Naive thymus-derived CD8-positive, alpha-beta T cell (primary cell): ENCODE data around the gene GRK4. TPM values are rescaled to one million over a fixed set of nuclear protein-coding genes. Genes with fewer than 3 reads are reported as not detected.

Source experiments
- ATAC-seq, 2 donors: fragments of 150-1000 bp; cut with Tn5 transposase in 1 of 2; sonication (Bioruptor Pico), chemical (Tn5 transposase) in 1 of 2; 1 replicate in 1 of 2; 2 replicates in 1 of 2; pipeline ENCODE4 v1.10.0; 2021; ENCODE audit warnings: mild to moderate bottlenecking in 2 of 2, moderate library complexity in 2 of 2
- POLR2A ChIA-PET: fragments of 350-600 bp; sonication (Branson Sonifier 250); formaldehyde crosslinking; loops from one replicate; lab custom pipeline; 2021; ENCODE audit warnings: antibody characterized with exemption; lab: Charles Lee
- DNase-seq, 10 donors: peaks; one replicate each; pipeline versions ENCODE4 v3.0.0 to v3.0.0-alpha.2; 2020 to 2022
- H3K27ac Mint-ChIP-seq, 10 donors: one replicate each; pipeline ENCODE4 v1.8.0; 2020 to 2022; ENCODE audit warnings: mild to moderate bottlenecking in 10 of 10, mixed read lengths in 10 of 10, moderate library complexity in 4 of 10, inconsistent platforms in 1 of 10
- H3K27me3 Mint-ChIP-seq, 5 donors: one replicate each; pipeline ENCODE4 v1.8.0; 2021 to 2022; ENCODE audit warnings: mixed read lengths in 5 of 5
- H3K36me3 Mint-ChIP-seq, 3 donors: one replicate each; pipeline ENCODE4 v1.8.0; 2020 to 2022; ENCODE audit warnings: mixed read lengths in 3 of 3, mild to moderate bottlenecking in 2 of 3, inconsistent platforms in 1 of 3
- H3K4me1 Mint-ChIP-seq, 4 donors: one replicate each; pipeline ENCODE4 v1.8.0; 2021 to 2022; ENCODE audit warnings: mixed read lengths in 4 of 4
- H3K4me3 Mint-ChIP-seq, 10 donors: one replicate each; pipeline ENCODE4 v1.8.0; 2020 to 2022; ENCODE audit warnings: mild to moderate bottlenecking in 10 of 10, mixed read lengths in 10 of 10, moderate library complexity in 6 of 10, inconsistent platforms in 1 of 10
- H3K9me3 Mint-ChIP-seq, 9 donors: one replicate each; pipeline ENCODE4 v1.8.0; 2020 to 2022; ENCODE audit warnings: mixed read lengths in 9 of 9, mild to moderate bottlenecking in 3 of 9, inconsistent platforms in 1 of 9, moderate library complexity in 1 of 9
- polyA plus RNA-seq, 3 donors: library from polyadenylated mRNA; unstranded; fragments of 300-500 nt; fragmentation: Illumina TruSeq; gene quantifications; one replicate each; pipeline ENCODE4 v1.2.3, GENCODE V29; 2021
- total RNA-seq, 8 experiments: library from RNA in 2 of 8; stranded (reverse) in 2 of 8; gene quantifications; one replicate each; pipeline ENCODE4 v1.2.3 and lab custom pipeline; 2021 to 2026

Gene GRK4
- total and polyA plus RNA-seq, 5 experiments from 2014 or later, result 0.87 to 6.0 (median 1.5) TPM

DNA sequence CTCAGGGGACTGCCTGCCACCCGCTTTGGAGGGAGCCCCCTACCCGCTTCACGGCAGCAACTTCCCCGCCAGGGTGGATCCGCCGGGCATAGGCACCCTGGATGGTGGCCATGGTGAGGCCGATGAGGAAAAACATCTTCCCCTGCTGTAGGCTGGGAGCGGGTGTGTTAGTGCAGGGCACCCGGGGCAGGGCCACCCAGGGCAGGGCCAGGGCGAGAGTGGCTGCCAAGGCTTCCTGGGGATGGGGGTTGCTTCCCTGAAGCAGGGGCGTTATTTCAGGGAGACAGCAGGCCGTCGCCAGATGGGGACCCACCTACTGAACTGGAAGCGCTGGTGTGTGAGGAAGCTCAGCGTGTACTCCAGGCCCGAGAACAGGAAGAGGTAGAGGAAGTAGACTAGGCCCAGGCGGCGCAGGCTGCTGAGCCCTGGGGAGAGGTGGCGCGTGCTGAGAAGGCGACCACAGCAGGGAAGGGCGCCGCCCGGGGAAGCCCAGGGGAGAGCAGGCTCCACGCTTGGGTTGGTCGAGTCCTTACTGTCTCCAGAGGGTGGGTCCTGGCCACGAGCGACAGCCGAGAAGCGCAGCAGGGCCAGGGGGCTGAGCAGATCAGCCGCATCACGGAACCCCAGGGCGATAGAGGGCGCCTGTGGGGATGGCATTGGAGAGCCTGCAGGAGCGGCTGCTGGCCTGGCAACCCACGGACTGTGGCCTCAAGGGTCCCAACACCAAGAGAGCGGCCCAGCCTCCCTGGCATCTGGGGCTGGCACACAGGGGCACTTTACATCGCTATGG is 31.7 kb upstream of the GRK4 start:
- POLR2A ChIA-PET, result interaction anchor here (0.7 to 1.4 kb wide), 2 partner anchors 8 to 146 kb away, joined by 3 to 5 read pairs; no protein-coding TSS in a partner anchor
- ATAC-seq (peak; percentile 39 to 59), DNase-seq (peak in 9 of 10 donors; percentile 28 to 58 (median 48))
- H3K36me3 Mint-ChIP-seq, result peaks cover 0 to 29% (median 0%) of the 10 kb centered on the region in 3 donors
- peak overlapping the region; percentile 29 to 94 (median 77) for H3K4me3 Mint-ChIP-seq
- peak overlapping the region; percentile 80 to 97 (median 91) for H3K27ac Mint-ChIP-seq
- peaks cover 14 to 38% (median 30%) of the 10 kb centered on the region in 4 donors for H3K4me1 Mint-ChIP-seq
- no peaks in the 10 kb centered on the region for H3K27me3 Mint-ChIP-seq
- no peaks in the 10 kb centered on the region for H3K9me3 Mint-ChIP-seq

DNA sequence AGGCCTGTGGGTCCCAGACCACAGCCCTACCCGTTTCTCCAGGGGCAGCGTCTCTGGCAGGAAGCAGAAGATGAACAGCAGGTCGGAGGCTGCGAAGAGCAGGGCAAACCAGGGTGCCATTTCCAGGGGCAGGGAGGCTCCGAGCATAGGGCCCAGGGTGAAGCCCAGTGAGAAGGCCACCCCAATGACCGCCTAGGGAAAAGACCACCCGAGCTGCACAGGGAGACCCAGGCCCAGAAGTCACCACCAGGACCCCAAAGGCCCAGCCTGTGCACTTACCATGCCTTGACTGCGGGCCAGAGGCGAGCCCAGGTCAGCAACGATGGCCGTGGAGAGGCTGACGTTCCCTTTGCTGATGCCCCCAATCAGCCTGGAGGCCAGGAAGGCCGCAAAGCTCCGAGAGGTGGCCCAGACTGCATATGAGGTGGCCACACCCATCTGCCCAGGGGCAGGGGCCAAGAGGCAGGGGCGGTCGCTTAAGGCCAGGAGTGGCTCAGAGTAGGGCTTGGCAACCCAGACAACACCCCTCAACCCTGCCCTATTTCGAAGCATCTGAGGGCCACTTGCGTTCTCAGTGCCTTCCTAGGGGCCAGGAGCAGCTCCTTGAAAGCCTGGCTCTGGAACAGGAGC is 30.9 kb upstream of the GRK4 start:
- H3K36me3 Mint-ChIP-seq, result peaks cover 0 to 26% (median 0%) of the 10 kb centered on the region in 3 donors
- ATAC-seq (no peak), DNase-seq (no peak)
- H3K27me3 Mint-ChIP-seq, result no peaks in the 10 kb centered on the region
- peaks cover 18 to 44% (median 36%) of the 10 kb centered on the region in 4 donors for H3K4me1 Mint-ChIP-seq
- peak overlapping the region; percentile 29 to 94 (median 86) for H3K4me3 Mint-ChIP-seq
- peak overlapping the region; percentile 63 to 97 (median 93) for H3K27ac Mint-ChIP-seq
- H3K9me3 Mint-ChIP-seq, result no peaks in the 10 kb centered on the region
- POLR2A ChIA-PET, result interaction anchor here (0.6 to 1.4 kb wide), 3 partner anchors 9 to 290 kb away, joined by 3 to 5 read pairs (median 3); no protein-coding TSS in a partner anchor

DNA sequence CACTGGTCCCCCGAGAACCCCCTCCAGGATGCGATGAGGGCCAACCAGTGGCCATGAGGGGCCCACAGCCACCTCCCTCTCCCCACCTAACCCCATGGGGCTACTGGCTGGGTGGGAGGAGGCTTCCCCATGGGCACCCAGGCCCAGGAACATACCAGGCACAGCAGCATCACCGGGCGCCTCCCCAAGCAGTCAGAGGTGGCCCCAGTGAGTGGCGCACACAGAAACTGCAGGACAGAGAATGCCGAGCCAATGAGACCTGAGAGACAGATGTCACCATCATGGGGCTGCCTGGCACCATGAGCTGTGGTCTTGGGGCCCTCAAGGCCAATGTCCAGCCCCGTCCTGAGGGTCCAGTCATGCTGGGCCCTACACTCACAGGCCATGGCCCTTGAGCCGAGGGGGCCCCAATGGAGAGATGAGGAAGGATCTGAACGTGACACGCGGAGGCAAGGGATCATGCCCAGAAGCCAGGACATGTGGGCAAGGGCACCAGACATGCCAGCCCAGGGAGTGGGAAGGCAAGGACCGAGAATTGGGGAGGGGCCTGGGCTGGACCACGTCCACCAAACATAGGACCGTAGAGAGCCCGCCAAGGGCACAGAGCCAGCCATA is 30.3 kb upstream of the GRK4 start:
- Mint-ChIP-seq H3K9me3 (no peaks in the 10 kb centered on the region), H3K4me3 (peak overlapping the region; percentile 77 to 94 (median 88)), H3K4me1 (peaks cover 18 to 48% (median 36%) of the 10 kb centered on the region in 4 donors), H3K27ac (peak overlapping the region; percentile 66 to 97 (median 93)), H3K36me3 (peaks cover 0 to 23% (median 2%) of the 10 kb centered on the region in 3 donors), H3K27me3 (no peaks in the 10 kb centered on the region)
- POLR2A ChIA-PET, result interaction anchor here (0.6 to 0.8 kb wide), 2 partner anchors 169 to 291 kb away, joined by 3 read pairs; no protein-coding TSS in a partner anchor
- DNase-seq (no peak), ATAC-seq (no peak)

DNA sequence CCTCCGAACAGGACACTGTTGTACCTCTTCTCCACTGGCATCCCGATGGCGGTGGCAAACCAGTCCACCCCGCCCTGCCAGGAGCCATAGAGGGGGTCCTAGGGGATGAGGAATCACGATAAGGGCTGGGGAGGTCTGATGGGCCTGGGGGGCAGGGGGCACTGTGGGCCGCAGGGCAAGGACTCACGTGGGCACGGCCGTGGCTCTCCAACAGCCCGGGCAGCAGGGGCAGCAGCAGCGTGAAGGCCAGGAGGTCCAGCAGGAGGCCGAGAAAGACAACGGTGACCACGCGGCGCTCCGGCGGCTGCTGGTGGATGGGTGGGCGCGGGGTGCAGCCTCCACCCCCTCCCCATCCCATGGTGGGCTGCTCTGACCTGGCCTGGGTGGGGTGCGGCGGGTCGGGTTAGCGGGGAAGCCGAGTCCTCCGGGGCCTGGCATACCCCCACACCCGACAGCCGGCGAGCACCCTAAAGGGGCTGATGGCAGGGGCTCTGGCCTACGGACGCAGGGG is 29.8 kb upstream of the GRK4 start:
- POLR2A ChIA-PET, result interaction anchor here (0.8 kb wide), 1 partner anchor 170 kb away, joined by 3 read pairs; no protein-coding TSS in a partner anchor

DNA sequence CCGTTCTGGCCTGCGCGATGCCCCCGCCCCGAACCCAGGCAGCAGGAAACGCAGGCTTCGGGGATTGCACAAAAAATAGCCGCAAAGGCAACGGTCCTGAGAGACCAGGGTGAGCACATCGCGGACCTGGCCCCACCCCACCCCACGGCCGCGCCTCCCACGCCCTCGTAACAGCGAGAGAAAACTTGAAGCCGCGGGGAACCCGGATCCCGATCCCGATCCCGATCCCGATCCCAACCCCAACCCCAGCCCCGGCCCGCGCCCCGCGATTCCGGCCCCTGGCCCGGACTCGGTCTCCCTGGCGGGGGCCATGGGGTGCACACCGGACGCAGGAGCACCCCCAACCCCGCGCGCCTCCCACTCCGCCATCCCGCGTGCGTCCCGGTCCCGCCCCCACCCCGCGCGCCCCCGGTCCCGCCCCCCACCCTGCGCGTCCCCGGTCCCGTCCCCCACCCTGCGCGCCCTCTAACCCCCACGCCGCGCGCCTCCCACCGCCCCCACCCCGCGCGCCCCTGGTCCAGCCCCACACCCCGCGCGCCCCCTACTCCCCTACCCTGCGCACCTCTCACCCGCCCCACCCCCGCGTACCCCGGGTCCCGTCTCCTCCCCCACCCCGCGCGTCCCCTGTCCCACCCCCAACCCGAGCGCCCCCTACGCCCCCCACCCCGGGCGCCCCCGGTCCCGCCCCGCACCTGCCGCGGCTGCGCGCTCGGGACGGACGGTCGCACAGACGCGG is 29.1 kb upstream of the GRK4 start:
- Mint-ChIP-seq H3K36me3 (peaks cover 0 to 25% (median 2%) of the 10 kb centered on the region in 3 donors), H3K27me3 (no peaks in the 10 kb centered on the region), H3K27ac (peak overlapping the region in 5 of 10 donors; percentile 83 to 93 (median 85)), H3K9me3 (no peaks in the 10 kb centered on the region), H3K4me1 (peaks cover 20 to 47% (median 38%) of the 10 kb centered on the region in 4 donors), H3K4me3 (peak overlapping the region; percentile 33 to 91 (median 78))
- POLR2A ChIA-PET, result interaction anchor here (0.8 to 2.5 kb wide), 5 partner anchors 10 to 170 kb away, joined by 3 to 28 read pairs (median 7); partner anchors contain the start of genes GRK4 and NOP14
- ATAC-seq, result peak; percentile 22 to 33
- DNase-seq, result peak in 8 of 10 donors; percentile 22 to 73 (median 51)

More for the DNA sequence above, 29.8 kb upstream of the GRK4 start:
- Mint-ChIP-seq H3K4me3 (peak overlapping the region; percentile 77 to 94 (median 88)), H3K27ac (peak overlapping the region; percentile 68 to 97 (median 93)), H3K4me1 (peaks cover 18 to 48% (median 36%) of the 10 kb centered on the region in 4 donors), H3K9me3 (no peaks in the 10 kb centered on the region), H3K27me3 (no peaks in the 10 kb centered on the region), H3K36me3 (peaks cover 0 to 25% (median 2%) of the 10 kb centered on the region in 3 donors)
- ATAC-seq, result peak in 1 of 2 donors; percentile 2
- peak in 1 of 10 donors; percentile 16 for DNase-seq

DNA sequence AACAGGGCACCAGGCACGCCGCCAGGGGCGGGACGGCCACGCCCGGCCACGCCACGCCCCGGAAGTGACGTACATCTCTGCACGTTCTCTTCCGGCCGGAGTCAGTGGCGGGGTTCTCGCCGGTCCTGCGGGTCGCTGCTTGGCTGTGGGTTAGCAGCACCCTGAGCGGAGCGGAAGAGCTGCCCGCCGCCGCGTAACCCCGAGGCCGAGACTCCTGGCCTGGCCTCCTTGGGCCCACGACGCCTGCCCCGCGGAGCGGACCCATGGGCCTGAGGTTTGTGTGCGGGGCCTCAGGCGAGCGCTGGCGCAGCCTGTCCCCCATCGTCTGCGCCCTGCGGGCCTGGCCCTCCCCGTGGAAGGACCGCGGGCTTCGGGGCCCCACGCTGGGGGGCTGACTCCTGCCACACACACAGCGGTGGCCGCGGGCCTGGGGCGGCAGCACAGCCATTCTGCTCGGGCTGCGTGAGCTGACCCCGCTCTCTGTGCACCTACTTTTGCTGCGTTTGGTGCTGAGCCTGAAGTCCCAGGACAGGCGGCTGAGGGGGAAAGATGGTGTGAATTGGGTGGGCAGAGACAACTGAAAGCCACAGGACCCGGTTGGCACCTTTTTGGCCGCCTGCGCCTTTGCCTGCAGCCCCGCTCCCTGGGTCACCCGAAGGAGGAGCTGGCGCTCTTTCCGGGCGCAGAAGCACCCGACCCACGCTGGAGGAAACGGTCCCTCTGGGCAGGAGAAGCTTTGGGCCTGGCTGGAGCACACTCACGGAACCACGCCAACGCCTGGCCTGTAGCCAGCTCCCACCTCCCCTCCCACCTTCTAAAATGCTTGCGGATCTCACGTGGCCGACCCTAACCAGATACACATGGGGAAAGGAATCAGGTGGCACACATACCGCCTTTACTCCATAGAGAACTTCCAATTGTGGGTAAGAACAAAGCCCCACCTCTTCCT is 28.3 kb upstream of the GRK4 start:
- Mint-ChIP-seq H3K27ac (peak overlapping the region; percentile 76 to 95 (median 92)), H3K4me1 (peaks cover 20 to 45% (median 38%) of the 10 kb centered on the region in 4 donors)

DNA sequence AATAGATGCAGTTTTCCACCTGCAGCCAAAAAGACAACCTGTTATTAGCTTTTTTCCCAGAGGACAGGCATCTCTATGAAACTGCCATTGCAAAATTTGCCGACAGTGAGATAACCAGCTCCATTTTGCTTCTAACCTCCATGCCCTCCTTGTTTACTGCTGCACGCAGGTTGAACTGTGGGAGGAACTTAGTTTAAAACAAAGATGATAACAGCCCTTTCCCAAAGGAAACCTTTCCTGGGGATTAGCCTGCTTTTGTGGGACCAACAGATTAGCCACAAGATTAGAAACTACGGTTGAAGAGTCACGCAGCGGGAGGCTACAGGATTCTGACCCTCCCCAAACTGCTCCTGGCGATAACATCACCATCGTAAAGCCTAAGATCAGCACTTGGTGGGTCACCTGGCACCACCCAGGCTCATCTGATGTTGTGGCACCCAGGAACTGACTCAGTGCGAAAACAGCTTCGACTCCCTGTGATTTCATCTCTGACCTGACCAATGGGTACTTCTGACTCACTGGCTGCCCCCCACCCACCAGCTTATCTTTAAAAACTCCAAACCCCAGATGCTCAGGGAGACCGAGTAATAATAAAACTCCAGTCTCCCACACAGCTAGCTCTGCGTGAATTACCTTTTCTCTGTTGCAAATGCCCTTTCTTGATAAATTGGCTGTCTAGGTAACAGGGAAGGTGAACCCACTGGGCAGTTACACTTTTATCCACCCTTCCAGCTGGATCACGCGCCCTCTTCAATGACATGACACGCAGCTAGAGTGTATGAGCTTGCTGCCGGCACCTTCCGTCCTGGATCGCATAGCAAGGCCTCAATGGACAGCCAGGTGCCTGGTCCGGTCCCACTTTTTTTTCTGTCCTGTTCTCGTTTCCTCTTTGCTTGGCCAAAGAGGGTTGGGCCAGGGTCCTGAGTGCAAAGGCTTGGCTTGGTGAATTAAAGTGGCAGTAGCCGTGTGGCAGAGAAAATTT is 27.3 kb upstream of the GRK4 start:
- peak overlapping the region; percentile 76 to 95 (median 92) for H3K27ac Mint-ChIP-seq
- peak overlapping the region; percentile 81 to 91 (median 85) for H3K4me3 Mint-ChIP-seq
- H3K36me3 Mint-ChIP-seq, result peaks cover 0 to 31% (median 2%) of the 10 kb centered on the region in 3 donors
- POLR2A ChIA-PET, result interaction anchor here (0.6 to 2.5 kb wide), 11 partner anchors 9 to 399 kb away, joined by 3 to 28 read pairs (median 4); partner anchors contain the start of genes GRK4, NOP14 and TNIP2
- peaks cover 20 to 47% (median 38%) of the 10 kb centered on the region in 4 donors for H3K4me1 Mint-ChIP-seq
- H3K27me3 Mint-ChIP-seq, result no peaks in the 10 kb centered on the region
- DNase-seq (peak in 1 of 10 donors; percentile 59), ATAC-seq (no peak)
- no peaks in the 10 kb centered on the region for H3K9me3 Mint-ChIP-seq

More for the DNA sequence above, 28.3 kb upstream of the GRK4 start:
- H3K9me3 Mint-ChIP-seq, result no peaks in the 10 kb centered on the region
- DNase-seq (peak; percentile 90 to 99 (median 96)), ATAC-seq (peak; percentile 67 to 75)
- POLR2A ChIA-PET, result interaction anchor here (0.8 to 2.5 kb wide), 13 partner anchors 10 to 398 kb away, joined by 3 to 28 read pairs (median 4); partner anchors contain the start of genes GRK4, NOP14 and TNIP2
- peaks cover 0 to 25% (median 2%) of the 10 kb centered on the region in 3 donors for H3K36me3 Mint-ChIP-seq
- H3K27me3 Mint-ChIP-seq, result no peaks in the 10 kb centered on the region
- peak overlapping the region; percentile 81 to 91 (median 85) for H3K4me3 Mint-ChIP-seq

DNA sequence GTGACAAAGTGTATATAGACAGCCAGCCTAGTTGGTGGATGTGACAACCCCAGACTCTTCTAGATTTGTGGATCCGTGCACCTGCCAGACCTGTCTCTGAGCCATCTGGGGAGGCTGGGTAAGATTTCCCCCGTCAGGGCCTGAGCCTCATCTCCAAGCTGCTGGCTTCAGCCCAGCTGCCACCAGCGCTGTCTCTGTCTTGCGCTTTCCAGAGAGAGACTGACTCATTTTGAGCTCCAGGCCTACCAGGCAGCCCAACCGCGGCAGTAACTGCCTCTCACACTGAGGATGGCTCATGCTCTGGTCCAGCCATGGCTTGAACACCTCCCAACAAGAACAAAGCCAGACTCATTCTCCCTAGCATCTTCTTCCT is 26.6 kb upstream of the GRK4 start:
- no peaks in the 10 kb centered on the region for H3K9me3 Mint-ChIP-seq

DNA sequence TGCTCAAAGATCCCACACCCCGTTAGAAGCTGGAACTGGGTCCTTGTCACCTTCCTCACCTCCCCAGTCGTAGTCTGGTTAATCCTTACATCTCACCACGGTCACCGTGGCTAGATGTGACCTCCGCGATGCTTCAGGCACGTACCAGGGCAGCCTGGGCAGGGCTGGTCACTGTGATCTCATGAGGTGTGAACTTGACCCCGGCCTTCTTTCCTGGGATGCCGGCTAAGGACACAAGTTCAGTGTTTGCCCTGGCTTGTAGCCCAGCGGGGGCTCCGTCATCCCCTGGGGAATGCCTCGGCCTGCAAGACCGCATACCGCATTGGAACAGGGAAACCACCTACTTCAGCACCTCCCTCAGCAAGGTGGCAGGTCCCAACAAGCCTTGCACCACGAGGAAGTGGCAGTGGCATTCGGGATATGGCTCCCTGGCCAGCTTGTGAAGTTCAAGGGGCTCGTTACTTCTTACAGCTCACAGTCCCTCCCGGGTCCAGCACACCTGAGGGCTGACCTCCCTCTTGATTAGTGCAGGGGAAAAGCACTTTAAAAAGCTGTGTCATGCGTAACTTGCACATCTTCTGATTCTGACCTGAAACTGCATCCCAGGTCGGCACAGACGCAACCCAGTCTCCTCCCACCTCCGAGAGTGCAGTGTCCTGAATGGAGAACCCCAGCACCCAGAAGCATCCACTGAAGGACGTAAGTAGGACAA is 26.1 kb upstream of the GRK4 start:
- peak in 1 of 10 donors; percentile 61 for DNase-seq
- Mint-ChIP-seq H3K27ac (peak overlapping the region; percentile 4 to 95 (median 84)), H3K4me1 (peaks cover 13 to 38% (median 28%) of the 10 kb centered on the region in 4 donors), H3K4me3 (peak overlapping the region in 9 of 10 donors; percentile 31 to 91 (median 86)), H3K27me3 (no peaks in the 10 kb centered on the region), H3K9me3 (no peaks in the 10 kb centered on the region), H3K36me3 (peaks cover 0 to 43% (median 2%) of the 10 kb centered on the region in 3 donors)
- ATAC-seq, result no peak
- POLR2A ChIA-PET, result interaction anchor here (1.1 kb wide), 1 partner anchor 24 kb away, joined by 3 read pairs; no protein-coding TSS in a partner anchor

More for the DNA sequence above, 26.6 kb upstream of the GRK4 start:
- Mint-ChIP-seq H3K27me3 (no peaks in the 10 kb centered on the region), H3K4me3 (peak overlapping the region; percentile 31 to 91 (median 84)), H3K27ac (peak overlapping the region; percentile 65 to 95 (median 84)), H3K36me3 (peaks cover 0 to 37% (median 2%) of the 10 kb centered on the region in 3 donors), H3K4me1 (peaks cover 18 to 44% (median 32%) of the 10 kb centered on the region in 4 donors)
- DNase-seq (no peak), ATAC-seq (no peak)
- POLR2A ChIA-PET, result interaction anchor here (1.1 to 2.5 kb wide), 4 partner anchors 12 to 180 kb away, joined by 3 to 28 read pairs (median 10); partner anchors contain the start of genes GRK4, NOP14 and TNIP2
